GM12865 (cell line): ENCODE results near the gene HPCA.

Experiments used
- DNase-seq: peaks from one replicate; pipeline ENCODE4 v3.0.0; 2010; ENCODE audit warnings: low read depth
- H3K4me3 ChIP-seq: 2 replicates; pipeline ENCODE4 v1.5.1; 2011; ENCODE audit warnings: mild to moderate bottlenecking, low read depth, low read length, control low read depth
- TF ChIP-seq, protein P1 (sequence below): IDR thresholded peaks from 2 replicates; pipeline ENCODE4 v1.5.1; 2011; ENCODE audit warnings: low read length, control low read depth, low read depth, inconsistent platforms; ENCODE audit not compliant: insufficient read depth; ENCODE audit errors: missing control alignments

Gene HPCA

GRCh38 chr1:32867151-32867550 lies 19.1 kb upstream of the HPCA start:
- TF ChIP-seq, protein P1, sequence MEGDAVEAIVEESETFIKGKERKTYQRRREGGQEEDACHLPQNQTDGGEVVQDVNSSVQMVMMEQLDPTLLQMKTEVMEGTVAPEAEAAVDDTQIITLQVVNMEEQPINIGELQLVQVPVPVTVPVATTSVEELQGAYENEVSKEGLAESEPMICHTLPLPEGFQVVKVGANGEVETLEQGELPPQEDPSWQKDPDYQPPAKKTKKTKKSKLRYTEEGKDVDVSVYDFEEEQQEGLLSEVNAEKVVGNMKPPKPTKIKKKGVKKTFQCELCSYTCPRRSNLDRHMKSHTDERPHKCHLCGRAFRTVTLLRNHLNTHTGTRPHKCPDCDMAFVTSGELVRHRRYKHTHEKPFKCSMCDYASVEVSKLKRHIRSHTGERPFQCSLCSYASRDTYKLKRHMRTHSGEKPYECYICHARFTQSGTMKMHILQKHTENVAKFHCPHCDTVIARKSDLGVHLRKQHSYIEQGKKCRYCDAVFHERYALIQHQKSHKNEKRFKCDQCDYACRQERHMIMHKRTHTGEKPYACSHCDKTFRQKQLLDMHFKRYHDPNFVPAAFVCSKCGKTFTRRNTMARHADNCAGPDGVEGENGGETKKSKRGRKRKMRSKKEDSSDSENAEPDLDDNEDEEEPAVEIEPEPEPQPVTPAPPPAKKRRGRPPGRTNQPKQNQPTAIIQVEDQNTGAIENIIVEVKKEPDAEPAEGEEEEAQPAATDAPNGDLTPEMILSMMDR: no peak
- no peak overlapping the region for H3K4me3 ChIP-seq
- DNase-seq: no peak

GRCh38 chr1:32867671-32868070 lies 18.6 kb upstream of the HPCA start:
- TF ChIP-seq, protein P1: no peak
- H3K4me3 ChIP-seq: no peak overlapping the region
- no peak for DNase-seq

DNA sequence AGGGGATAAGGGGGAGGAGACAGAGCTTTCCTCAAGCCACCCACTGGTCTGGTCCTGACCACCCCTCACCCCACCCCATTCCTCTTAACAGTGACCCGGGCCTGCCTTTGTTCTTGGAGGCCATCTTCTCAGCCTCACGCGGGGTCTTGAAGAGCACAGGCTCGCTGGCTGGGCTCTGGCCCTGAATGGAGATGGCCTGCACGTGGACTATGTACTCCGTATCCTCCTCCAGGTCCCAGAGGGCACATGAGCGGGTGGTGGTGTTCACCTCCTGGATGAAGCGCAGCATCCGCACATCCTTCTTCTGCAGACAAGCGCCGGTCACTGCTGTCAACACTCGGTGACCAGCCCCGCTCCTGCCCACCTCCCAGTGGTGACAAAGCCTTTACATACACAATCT lies 18.2 kb upstream of the HPCA start:
- no peak overlapping the region for H3K4me3 ChIP-seq
- no peak for DNase-seq
- TF ChIP-seq, protein P1: no peak

DNA sequence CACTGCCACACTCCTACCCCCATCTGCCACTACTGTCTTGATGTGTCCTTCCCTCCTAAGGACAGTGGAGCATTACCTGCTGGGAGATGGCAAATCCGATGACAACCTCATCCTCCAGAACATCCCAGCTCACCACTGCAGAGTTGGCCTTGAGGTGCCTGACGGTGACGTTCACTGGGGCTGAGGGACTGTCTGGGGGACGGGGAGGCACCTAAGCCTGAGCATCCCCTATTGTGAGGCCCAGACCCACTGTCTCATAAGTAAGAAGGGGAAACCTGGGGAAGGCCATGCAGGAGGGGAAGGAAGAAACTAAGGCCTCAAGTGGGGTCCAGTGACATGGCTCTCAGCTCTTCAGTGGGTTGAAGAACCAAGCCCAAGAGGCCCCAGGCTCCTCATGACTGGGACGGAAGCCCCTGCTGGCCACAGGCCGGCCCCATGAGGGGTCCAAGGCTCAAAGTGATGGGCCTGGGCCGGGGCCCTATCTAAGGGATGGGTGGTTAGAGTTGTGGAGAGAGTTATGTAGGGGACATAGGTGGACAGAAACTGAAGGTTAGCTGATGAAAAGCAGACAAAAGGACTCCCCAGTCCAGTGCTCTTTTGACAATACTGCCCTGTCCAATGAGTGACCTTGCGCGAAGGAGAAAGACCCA lies 17.4 kb upstream of the HPCA start:
- no peak for DNase-seq
- TF ChIP-seq, protein P1: no peak
- H3K4me3 ChIP-seq: no peak overlapping the region

DNA sequence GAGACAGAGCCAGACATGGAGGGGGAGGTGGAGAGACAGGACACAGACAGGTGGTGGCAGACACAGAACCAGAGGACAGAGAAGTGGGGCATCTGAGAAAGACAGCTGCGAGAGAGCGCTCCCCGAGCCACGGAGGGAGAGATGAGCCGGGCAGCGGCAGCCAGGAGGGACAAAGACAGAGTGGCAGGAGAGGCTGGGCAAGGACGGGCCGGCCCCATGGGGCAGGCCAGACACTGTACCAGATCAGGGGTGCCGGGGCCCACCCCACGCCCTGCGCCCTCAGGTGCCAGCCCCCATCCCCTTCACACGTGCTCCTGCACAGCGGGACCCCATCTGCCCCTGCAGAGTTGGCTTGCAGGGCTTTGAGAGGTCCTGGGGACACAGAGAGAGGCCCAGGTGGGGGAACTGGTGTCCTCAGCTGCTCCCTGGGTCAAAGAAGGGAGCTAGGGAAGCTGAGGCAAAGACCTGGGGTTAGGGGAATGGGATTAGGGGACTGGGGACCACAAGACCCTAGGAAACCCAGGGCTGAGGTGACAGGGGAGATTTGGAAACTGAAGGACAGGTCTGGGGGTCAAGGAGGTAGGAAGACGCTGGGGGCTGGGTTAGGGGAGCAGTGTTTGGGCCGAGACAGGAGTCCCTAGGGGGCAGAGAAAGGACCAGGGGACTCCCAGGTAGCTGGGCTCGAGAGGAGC lies 16.2 kb upstream of the HPCA start:
- H3K4me3 ChIP-seq: no peak overlapping the region
- DNase-seq: no peak
- TF ChIP-seq, protein P1: no peak

DNA sequence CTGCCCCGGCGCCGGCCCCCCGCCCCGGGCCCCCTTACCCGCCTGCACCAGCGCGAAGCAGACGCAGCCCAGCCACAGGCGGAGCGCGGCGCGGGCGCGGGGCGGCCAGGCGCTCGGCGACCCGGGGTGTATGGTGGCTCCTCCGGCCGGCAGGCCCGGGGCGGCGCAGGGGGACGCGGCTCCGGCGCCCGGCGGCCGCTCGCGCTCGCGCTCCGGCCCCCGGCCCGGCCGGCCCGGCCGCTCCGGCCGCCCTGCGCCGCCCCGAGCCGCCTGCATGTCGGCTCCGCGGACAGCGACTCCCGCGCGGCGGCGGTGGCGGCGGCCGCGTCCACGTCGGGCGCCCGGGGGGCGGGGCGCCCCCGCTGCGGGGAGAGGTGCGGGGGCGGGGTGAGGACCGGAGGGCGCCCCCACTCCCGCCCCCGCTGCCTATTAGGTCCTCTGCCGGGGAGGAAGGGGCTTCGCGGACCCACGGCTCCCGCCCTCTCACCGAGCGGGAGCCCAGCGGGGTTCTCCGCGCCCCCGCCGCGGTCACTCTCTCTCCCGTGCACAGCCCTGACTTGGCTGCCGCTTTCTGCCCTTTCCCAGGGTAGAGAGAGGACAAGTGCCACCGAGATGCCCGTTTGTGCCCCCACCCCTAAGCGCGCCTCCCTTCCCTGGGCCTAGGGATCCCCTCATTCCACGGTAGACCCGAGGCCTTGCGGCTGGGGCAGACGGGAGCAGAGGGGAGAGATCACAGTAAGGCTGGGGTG lies 15.5 kb upstream of the HPCA start, which contains the start of gene FNDC5:
Gene FNDC5 (minus strand): TSS at position 298 of the 749 bp plus-strand sequence.
- DNase-seq: no peak
- TF ChIP-seq, protein P1: no peak
- no peak within 1 kb of the TSS for H3K4me3 ChIP-seq
